ENCODE results near the gene CAMSAP1. TPM values are rescaled to one million over a fixed set of nuclear protein-coding genes. Genes with fewer than 3 reads are reported as not detected.

The CAMSAP1 gene
- total RNA-seq, 2 experiments from 2014 or later = 20.2 to 27.0 TPM

DNA sequence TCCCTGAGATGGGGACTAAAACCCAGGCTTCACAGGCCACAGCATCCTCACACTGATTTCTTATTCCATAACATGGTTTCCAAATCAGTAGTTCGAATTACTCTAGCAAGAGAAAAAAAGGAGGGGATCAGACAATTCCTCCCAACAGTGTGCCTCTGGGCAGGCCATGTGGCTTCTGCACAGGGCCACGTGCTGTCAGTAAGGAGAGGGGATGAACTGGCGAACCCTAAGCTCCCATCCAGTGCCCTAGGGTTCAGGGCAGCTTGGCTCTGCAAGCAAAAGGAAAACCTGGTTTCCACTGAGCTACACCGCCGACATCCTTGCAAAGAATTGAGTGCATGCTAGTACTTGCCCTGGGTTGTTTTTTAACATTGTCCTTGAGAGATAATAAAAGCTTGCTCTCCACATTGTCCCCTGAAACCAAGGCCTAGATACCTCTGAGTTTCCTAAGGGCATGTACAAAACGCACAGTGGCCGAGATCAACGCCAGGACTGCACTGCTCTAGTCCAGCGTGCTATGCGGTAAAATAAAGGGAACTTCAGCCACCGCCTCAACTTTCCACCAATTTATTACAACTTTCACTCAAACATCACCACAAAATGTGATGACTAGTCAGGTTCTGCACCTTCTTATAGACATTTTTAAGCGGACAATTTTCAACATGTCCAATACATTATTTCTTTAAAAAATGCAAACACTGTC, 4.5 kb downstream of the CAMSAP1 start:
- DNase-seq (no peak), ATAC-seq (no peak)
- Mint-ChIP-seq H3K27ac (no peak overlapping the region), H3K9me3 (peaks cover 8% of the 10 kb centered on the region), H3K4me1 (ENCODE audit: low read depth) (peaks cover 56% of the 10 kb centered on the region), H3K4me3 (no peak overlapping the region), H3K36me3 (ENCODE audit: low read depth) (peaks cover 37% of the 10 kb centered on the region), H3K27me3 (no peaks in the 10 kb centered on the region)
- ChIA-PET CTCF (no interaction called here), POLR2A (interaction anchor here (1.3 kb wide), 1 partner anchor 35 kb away, joined by 3 read pairs; no protein-coding TSS in a partner anchor)
- TF ChIP-seq, protein P1, sequence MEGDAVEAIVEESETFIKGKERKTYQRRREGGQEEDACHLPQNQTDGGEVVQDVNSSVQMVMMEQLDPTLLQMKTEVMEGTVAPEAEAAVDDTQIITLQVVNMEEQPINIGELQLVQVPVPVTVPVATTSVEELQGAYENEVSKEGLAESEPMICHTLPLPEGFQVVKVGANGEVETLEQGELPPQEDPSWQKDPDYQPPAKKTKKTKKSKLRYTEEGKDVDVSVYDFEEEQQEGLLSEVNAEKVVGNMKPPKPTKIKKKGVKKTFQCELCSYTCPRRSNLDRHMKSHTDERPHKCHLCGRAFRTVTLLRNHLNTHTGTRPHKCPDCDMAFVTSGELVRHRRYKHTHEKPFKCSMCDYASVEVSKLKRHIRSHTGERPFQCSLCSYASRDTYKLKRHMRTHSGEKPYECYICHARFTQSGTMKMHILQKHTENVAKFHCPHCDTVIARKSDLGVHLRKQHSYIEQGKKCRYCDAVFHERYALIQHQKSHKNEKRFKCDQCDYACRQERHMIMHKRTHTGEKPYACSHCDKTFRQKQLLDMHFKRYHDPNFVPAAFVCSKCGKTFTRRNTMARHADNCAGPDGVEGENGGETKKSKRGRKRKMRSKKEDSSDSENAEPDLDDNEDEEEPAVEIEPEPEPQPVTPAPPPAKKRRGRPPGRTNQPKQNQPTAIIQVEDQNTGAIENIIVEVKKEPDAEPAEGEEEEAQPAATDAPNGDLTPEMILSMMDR (IDR thresholded peaks at IDR 0.05) = no peak
- intact Hi-C loops (cut with micrococcal nuclease) = no loop called here

- TF ChIP-seq, protein P1 (IDR thresholded peaks at IDR 0.05) = no peak
- ATAC-seq = no peak
- CTCF ChIA-PET = no interaction called here
- no peak overlapping the region for H3K27ac Mint-ChIP-seq
- no peaks in the 10 kb centered on the region for H3K27me3 Mint-ChIP-seq
- intact Hi-C loops (cut with micrococcal nuclease) = no loop called here
- no peak for DNase-seq
- POLR2A ChIA-PET = no interaction called here
- H3K4me1 Mint-ChIP-seq (ENCODE audit: low read depth) = peaks cover 58% of the 10 kb centered on the region
- H3K9me3 Mint-ChIP-seq = peaks cover 8% of the 10 kb centered on the region
- peaks cover 41% of the 10 kb centered on the region for H3K36me3 Mint-ChIP-seq (ENCODE audit: low read depth)
- no peak overlapping the region for H3K4me3 Mint-ChIP-seq
These were observed 5.5 kb downstream of the CAMSAP1 start for GRCh38 chr9:135901826-135902225.

DNA sequence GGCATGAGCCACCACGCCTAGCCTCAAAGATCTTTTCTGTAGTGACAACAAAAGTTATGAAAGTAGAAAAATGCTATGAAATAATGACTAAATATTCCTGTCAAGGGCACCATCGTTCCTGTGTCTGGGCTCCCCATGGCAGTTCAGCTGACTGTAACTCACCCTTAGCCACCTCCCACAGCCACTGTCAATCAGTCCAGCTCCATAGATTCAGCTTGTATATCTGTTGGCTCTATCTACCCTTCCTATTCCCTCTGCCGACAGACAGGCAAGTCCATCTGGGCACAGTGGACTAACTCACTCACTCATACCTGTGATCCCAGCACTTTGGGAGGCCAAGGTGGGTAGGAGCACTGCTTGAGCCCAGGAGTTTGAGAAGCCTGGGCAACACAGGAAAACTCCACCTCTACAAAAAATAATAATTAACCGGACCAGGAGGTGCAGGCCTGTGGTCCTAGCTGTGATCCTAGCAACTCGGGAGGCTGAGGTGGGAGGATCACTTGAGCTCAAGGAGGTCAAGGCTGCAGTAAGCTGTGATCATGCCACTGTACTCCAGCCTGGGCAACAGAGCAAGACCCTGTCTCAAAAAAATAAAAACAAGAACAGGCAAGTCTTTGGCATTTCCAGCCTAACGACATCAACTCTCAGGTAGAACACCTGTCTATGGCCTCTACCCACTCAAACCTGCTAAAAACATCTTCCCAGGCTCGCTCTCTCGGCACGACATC, 6.2 kb downstream of the CAMSAP1 start:
- Mint-ChIP-seq H3K4me1 (ENCODE audit: low read depth) (peaks cover 63% of the 10 kb centered on the region), H3K4me3 (no peak overlapping the region), H3K36me3 (ENCODE audit: low read depth) (peaks cover 41% of the 10 kb centered on the region), H3K9me3 (peaks cover 8% of the 10 kb centered on the region), H3K27ac (no peak overlapping the region), H3K27me3 (no peaks in the 10 kb centered on the region)
- TF ChIP-seq, protein P1 (IDR thresholded peaks at IDR 0.05) = no peak
- intact Hi-C loops (cut with micrococcal nuclease) = no loop called here
- CTCF ChIA-PET = no interaction called here
- ATAC-seq (no peak), DNase-seq (no peak)
- POLR2A ChIA-PET = no interaction called here

GRCh38 chr9:135898634-135899407, 8.5 kb downstream of the CAMSAP1 start:
- intact Hi-C loops (cut with micrococcal nuclease) = no loop called here
- no peak overlapping the region for H3K27ac Mint-ChIP-seq

More at GRCh38 chr9:135898634-135899407, 8.5 kb downstream of the CAMSAP1 start:
- H3K36me3 Mint-ChIP-seq (ENCODE audit: low read depth) = peaks cover 33% of the 10 kb centered on the region
- peaks cover 60% of the 10 kb centered on the region for H3K4me1 Mint-ChIP-seq (ENCODE audit: low read depth)
- no peak for ATAC-seq
- no peaks in the 10 kb centered on the region for H3K27me3 Mint-ChIP-seq
- DNase-seq = no peak
- POLR2A ChIA-PET = interaction anchor here (1.0 kb wide), 1 partner anchor 8 kb away, joined by 3 read pairs; no protein-coding TSS in a partner anchor
- H3K9me3 Mint-ChIP-seq = peaks cover 8% of the 10 kb centered on the region
- CTCF ChIA-PET = interaction anchor here (0.8 to 1.5 kb wide), 2 partner anchors 9 to 11 kb away, joined by 3 read pairs; no protein-coding TSS in a partner anchor
- H3K4me3 Mint-ChIP-seq = no peak overlapping the region
- TF ChIP-seq, protein P1 (IDR thresholded peaks at IDR 0.05) = no peak

Data from activated CD8-positive, alpha-beta T cell treated with anti-CD3 and anti-CD28 coated beads for 36 hours (primary cell).